Subcutaneous adipose tissue (tissue), 4 donors: ENCODE results near the gene LBH. TPM values are rescaled to one million over a fixed set of nuclear protein-coding genes. Genes with fewer than 3 reads are reported as not detected.

ENCODE experiments used
- CTCF ChIP-seq: fragments of 450-650 bp; IDR thresholded peaks from one replicate; pipeline ENCODE4 v1.5.1; 2016; ENCODE audit warnings: low read depth, mild to moderate bottlenecking, control low read depth, antibody characterized with exemption, moderate library complexity
- total RNA-seq, 4 donors: library from RNA; depleted of rRNA; stranded (reverse); fragments of >200 nt; gene quantifications; one replicate each; pipeline ENCODE4 v1.1.0, GENCODE V29; 2016

LBH gene
- total RNA-seq = 10 to 100 TPM; 11.7 to 16.3 (median 12.5) TPM

DNA sequence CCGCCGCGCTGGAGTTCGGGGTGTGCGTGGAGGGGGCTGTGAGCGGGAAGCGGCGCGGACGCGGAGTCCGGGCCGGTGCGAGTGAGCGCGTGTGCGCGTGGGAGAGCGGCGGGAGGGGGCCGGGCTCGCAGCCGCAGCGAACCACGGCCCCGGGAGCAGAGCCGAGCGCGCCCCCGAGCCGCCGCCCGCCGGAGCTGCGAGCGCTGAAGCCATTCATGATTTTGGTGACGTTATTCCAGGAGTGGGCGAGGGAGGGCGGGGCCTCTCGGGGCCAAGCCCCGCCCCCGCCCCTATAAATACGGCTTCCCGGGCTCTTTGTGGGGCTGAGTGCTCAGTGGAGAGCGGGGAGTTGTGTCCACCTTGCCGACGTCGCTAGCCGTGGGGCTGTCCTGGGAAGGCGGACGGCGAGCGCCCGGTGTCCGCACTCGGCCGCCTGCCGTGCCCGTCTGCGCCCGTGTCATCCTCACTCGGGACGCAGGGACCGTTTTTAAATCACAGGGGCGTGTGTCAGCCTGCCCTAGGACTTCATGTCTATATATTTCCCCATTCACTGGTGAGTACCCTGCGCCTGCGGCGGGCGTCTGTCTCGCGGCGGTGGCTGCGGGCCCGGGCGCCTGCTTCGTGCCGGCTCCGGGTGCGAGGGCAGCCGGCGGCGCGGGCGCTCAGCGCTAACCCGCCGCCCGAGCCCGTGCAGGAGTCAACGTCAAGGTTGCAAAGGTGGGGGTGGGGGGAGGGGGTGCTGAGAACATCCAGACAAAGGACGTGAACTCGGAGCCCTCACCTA lies at the start of gene LBH:
Gene LBH (plus strand): TSS at position 323 of the 784 bp plus-strand sequence. CDS start 205 bp downstream, at position 528.
- TF ChIP-seq CTCF = no peak

DNA sequence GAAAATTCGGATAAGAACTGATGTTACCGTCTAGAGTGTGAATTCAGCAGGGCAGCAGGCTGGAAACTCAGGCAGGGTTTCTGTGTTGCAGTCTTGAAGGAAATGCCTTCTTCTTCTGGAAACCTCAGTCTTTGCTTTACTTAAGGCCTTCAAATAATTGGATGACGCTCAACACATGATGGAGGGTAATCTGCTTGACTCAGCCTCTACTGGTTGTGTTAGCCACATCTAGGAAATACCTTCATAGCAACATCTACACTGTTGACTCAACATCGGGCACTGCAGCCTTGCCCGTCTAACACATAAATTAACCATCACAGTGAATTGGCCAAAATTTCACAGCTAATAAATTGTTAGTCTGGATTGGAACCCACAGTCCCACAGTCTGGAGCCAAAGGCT lies 47.3 kb upstream of the LBH start:
- TF ChIP-seq CTCF = no peak

DNA sequence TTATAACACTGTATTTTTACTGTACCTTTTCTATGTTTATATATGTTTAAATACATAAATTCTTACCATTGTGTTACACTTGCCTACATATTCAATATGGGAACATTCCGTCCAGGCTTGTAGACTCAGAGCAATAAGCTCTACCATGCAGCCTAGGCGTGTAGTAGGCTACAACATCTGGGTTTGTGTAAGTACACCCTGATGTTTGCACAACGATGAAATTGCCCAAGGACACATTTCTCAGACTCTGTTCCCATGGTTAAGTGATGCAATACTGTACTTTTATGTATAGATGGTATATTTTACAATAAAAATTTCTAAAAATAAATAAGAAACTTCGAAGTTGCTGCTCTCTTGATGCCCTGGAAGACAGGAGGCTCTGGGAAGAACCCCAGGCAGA lies 46.2 kb upstream of the LBH start:
- TF ChIP-seq CTCF = no peak

DNA sequence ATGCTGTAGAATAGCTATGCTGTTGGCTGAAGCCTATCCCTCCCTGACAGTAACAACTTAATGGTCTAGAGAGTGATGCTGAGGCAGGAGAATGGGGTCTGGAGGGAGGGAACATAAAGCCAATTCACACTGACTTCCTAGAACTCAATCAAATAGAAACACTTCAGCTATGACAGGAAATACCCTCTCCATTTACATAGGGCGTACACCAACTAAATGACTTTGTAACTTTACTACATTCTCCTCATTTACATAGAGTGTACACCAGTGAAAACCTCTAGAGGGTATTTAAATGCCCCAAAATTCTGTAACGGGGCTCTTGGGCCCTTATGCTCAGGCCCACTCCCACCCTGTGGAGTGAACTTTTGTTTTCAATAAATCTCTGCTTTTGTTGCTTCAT lies 43.0 kb upstream of the LBH start:
- no peak for TF ChIP-seq CTCF

DNA sequence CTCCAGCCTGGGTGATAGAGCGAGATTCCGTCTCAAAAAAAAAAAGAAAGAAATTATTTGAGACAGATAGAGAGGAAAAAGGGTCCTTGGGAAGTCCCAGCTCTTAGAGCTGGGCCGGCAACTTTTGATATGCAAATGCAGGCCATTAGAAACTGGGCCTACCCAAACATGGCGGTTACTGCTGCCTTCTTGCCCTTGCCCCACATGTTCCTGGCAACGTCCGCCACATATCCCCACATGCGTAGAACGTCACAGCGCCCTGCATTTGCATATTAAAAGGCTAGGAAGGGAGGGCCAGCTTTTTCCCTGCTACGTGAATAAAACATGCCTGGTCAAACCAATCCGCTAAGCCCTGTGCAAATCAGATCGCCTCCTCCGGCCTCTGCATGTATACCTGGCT lies 40.7 kb upstream of the LBH start:
- no peak for TF ChIP-seq CTCF

DNA sequence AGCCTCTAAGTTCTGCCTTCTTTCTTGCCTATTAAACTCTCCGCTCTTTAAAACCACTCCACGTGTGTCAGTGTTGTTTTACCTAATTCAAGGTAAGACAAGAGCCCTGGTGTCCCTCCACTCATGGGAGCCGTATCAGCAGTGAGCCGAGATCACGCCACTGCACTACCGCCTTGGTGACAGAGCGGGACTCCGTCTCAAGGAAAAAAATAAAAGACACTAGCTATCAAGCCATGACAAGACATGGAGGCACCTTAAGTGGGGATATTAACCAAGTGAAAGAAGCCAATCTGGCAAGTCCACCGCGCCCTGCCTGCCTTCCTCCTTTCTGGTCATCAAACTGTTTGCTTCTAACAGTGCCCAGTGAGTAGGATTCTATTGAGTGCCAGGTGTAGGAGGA lies 40.2 kb upstream of the LBH start:
- no peak for TF ChIP-seq CTCF

- no peak for TF ChIP-seq CTCF
These were observed 39.5 kb upstream of the LBH start for GRCh38 chr2:30191819-30192271.
